Measurements from ENCODE around the gene NADK.
"Not testable (repeated sequence)": the region's sequence is repeated elsewhere in the genome, so short reads cannot be mapped to it uniquely, and the experiment has no call there.

The NADK gene

DNA sequence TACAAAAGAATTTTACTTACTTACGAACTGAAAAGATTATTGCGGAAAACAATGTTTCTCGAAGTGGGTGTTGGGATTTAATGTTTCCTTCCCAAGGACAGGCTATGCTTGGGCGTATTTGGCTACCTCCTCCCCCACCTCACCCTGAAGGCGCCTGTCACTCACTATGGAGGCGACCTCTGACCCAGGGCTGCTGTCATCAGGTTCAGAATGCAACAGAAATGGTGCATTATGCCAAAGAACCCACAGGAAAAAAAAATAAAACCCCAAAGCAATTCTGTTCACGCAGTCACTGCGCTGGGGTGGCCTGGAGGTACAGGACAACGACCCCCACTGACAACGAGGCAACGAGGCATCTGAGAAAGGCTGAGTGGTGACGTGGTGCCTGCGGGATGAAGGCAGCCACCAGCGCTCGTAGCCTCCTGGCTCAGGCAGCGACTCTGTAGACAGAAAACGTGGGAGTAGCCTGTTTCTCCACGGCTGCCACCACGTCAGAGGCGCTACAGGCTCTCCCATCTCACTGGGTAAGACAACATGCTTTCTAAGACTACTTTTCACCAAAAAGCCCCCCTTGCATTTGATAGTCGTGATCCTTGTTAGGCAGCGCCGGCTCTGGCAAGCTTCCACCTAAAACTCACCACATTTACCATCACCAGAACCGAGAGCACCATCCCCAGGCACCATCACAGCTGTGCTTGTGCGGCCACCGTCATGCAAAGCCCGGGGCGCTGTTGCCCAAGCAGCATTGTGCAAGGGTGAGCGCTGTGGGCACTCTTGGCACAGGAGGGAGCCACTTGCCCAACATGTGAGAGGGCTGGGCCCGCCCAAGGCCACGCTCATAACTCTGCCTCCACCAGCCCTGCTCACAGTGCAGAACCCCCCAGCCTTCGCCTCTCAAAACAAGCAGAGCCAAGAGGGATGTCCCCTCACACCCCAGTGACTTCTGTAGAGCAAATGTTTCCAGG is 14.3 kb downstream of the NADK start:
- DNase-seq: peak; percentile 88 to 94 (median 94)

DNA sequence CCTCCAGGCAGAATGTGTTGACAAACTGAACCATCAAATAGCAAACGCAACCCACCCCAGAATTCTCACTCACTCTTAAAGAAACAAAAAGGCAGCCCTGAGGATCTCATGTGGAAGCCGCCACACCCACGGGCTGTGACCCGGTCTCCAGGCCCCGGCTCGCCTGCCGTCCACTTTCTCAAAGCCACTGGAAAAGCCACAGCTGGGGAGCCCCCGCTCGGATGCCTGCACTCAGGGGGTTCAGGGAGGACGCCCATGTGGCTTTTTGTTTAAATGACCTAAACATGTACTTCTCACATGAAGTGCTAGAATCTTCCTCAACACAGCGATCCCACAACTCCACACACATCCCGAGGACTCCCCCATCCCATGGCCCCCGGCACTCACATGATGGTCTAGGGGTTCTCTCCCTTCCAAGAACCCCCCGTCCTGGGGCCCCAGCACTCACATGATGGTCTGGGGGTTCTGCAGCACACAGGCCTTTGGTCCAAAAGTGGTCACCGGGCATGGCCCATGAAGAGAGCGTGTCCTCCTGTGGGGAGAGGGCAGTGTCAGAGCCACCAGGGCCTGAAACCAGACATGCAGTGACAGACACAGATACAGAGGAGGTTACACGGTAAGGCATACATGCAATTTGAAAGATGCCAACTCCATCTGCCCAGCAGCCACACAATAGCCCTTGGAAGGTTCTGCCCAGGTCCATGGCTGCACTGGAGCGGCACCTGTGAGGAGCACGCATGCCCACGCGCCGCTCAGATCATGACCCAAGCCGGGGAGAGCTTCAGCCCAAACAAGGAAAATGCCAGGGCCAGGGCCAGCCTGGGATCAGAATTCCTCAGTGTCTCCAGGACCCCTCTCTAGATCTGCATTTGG is 16.5 kb downstream of the NADK start:
- no peak for DNase-seq

DNA sequence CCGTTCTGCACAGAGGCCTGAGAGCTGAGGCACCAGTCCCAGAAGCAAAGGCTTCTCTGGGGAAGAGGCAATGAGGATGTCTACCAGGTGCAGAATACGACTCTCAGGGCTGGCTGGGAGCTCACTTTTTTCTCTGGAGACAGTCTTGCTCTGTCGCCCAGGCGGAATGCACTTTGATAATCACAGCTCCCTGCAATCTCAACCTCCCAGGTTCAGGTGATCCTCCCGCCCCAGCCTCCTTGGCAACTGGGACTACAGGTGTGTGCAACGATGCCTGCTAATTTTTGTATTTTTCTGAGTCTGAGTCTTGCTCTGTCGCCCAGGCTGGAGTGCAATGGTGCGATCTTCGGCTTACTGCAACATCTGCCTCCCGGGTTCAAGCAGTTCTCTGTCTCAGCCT is 17.6 kb downstream of the NADK start:
- no peak for DNase-seq

DNA sequence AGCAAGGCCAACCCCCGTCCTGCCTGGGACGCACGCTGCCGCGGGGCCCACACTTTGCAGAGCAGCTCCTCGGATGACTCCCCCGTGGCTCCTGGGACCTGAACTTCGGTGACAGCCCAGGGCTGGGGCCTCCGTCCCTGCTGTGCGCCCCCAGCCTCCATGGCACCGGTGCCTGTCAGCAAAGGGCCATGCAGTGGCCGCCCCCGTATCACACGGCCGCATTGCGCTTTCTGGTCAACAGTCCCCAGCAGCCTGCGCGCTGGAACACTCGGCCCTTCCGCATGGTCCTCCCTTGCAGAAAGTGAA is 18.0 kb downstream of the NADK start:
- DNase-seq: no peak

DNA sequence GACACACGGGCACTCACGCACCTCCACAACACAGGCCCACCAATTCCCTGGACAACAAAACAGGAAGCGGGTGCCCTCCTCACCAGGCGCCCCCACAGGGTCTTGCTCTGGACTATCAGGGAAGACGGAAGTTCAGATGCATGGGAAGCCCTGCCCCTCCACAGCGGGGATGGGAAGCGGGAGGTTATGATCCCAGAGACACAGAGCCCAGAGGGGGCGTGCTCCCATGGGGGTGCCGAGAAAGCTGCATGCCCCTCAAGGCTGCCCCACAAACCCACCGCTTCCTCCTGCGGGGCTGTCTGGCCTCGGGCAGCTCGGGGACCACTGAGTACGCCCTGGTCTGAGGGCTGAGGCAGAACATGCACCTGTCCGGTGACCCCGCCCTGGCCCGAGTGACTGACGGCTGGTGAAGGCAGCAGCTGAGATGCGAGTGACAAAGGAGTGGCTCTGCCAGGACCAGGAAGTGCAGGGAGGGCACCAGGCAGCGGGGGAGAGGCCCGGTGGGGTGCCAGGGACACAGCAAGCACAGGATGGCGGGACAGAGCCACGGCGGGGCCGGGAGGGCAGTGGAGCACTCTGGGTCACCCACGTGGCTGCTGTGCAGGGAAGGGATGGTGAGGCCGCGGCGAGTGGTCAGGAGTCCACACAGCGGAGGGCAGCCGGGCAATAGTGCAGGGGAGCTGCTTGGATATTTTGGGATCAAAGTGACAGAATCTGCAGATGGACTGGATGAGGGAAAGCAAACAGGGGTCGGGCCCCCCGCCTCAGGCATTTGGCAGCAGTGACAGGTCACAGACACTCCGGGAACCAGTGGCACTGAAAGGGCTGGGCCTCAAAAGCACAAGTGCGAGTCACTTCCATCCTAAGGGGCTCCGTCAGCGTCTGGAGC is 18.6 kb downstream of the NADK start:
- no peak for DNase-seq

DNA sequence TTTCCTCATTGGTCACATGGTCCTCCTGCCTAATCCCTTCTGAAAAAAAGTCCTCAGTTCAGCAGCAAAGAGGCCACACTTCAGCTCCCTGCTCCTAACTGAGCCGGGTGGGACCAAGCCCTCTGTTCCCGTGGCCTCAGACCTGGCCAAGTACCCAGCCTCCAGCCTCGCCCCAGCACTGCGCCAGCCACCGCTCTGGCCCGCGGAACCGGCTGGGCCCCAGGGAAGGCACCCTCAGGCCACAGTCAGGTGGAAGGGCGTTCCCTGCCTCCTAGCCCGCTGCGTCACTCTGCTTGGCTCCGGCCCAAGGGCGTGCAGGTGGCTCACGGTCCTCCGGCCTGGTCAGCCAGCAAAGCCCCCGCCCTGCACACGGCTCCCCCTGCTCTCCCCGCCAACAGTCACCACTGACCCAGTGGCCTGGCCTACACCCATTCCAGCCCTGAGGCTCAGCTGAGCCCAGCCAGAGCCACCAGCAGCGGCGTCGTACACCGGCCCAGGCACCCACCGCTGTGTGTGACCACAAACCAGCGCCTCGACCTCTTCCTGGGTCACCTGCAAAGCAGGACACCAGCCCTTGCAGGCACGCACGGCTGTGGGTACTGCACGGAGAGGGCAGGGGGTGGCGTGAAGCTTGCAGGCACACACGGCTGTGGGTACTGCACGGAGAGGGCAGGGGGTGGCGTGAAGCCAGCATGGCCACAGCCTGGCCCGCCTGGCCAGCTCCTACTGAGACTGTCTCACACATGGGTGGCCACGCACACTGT is 19.4 kb downstream of the NADK start:
- DNase-seq: peak in 1 of 4 experiments; percentile 19

DNA sequence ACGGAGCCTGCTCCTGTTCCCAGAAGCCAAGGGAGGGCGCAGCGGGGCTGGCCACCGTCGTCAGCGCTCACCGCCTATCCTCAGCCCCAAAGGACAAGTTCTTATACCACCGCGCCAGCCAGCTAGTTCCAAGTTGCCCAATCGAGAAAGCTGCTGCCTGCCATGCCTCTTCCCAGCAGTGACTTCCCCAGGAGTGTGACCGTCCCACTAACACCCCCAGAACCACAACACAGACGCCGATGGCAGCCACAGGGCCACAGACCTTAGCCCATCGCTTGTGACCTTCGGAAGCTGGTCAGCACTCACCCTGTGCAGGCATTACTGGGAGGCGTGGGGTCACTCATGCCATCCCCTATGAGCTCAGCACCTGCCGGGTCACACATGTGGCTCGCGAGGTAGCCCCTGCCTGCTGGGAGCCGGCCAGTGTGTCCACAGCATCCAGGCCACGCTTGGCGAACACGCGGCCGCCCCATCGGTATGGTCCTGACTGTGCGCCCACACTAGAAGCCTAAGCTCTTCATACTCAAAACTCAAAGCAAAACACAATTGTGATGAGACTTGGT is 20.1 kb downstream of the NADK start:
- no peak for DNase-seq

- DNase-seq: no peak
Observed at GRCh38 chr1:1757422-1758058, 20.7 kb downstream of the NADK start.

DNA sequence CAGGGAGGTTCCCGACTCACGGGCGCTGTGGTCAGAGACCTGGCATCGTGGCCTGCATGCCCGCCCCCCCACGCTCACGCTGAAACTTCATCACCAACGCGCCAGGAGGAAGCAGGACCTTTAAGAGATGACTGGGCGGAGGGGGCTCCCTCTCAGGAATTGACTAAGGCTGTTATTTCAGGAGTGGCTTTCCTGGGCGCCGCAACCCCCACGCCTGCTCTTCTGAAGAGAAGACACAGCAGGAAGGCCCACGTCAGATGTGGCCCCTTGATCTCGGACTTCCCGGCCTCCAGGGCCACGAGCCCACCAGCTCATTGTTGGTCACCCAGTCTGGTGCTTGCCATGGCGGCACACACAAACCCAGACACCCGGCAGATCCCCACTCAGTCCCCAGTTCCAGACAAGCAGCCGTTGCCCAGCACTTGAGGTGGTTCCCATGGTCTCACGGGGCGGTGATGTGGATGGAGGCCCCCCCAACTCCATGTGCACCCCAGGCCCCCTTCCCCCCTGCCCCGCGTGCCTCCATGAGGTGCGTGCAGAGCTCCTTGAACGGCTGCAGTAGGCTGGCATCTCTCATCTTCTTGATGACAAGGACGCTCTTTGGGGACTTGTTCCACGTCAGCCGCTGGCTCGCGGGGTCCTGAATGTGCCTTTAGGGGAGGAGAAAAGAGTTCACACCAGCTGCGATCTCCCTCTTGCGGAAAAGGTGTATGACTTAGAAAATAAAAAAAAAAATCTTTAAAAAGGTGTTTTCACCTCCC is 21.4 kb downstream of the NADK start:
- no peak for DNase-seq

- no peak for DNase-seq
Observed at GRCh38 chr1:1755852-1756251, 22.4 kb downstream of the NADK start.

DNA sequence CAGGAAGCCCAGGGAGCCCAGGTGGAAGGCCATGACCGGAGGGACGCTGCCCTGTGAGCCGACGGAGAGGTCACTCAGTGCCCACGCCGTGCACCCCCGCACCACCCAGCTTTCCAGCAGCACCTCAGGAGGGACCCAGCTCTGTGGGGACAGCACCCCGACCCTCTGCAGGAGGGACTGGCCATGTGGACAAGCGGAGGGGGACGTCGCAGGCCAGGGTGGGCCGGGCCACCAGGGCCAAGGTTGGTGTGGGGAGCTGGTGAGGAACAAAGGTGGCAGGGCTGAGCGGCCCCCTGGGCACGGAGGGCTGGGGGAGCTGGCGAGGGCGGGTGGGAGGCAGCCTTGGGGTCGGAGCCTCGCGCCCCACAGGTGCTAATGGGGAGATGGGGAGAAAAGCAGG is 22.8 kb downstream of the NADK start:
- no peak for DNase-seq

DNA sequence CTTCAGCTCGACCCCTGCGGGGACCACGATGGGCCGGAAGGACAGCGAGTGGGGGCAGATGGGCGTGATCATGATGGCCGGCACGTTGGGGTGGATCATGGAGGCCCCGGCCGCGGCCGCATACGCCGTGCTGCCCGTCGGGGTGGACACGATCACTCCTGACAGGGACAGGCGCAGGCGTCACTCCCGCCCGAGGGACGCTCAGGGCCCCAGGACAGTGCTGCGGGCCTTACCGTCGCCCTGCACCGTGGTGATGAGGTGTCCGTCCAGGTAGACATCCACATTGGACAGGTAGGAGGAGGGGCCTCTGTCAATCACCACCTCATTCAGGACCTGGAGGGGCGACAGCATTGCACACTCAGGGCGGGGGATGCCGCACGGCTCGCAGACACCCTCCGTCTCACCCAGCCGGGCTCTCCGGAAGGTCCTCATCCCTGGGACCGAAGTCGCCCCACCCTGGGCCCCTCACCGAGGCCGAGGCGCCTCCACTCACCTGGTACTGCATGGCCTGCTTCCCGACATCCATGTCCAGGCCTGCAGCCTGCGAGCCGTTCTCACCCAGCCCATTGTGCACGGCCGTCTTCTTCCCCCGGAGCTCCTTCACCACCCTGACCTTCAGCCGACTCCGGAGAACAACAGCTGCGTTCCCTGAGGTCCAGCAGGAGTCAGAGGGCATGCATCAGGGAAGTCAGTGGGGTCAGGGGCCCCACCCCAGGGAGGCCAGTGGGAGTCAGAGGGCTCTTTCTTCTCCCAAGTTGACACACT is 24.0 kb downstream of the NADK start:
- no peak for DNase-seq

DNA sequence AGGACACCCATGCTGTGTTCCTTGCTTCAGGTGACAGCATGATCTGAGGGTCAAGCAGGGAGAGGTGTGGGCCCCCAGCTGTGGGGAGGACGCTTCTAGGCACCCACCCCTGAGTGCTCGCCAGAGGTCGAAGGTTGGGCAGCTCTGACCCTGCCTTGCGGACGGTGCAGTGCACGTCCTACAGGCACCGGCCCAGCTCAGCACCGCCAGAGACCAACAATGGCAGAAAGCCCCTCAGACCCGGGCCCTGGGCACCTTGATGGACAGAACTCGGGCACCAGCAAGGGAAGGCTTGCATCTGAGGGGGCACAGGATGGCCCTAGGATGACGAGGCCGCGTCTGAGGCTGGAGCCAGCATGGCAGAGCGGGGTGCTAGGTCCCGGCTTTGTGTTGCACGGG is 24.7 kb downstream of the NADK start:
- no peak for DNase-seq

- DNase-seq: no peak
Observed at GRCh38 chr1:1752636-1753606, 25.3 kb downstream of the NADK start.

- no peak for DNase-seq
Observed at GRCh38 chr1:1752190-1752589, 26.1 kb downstream of the NADK start.

DNA sequence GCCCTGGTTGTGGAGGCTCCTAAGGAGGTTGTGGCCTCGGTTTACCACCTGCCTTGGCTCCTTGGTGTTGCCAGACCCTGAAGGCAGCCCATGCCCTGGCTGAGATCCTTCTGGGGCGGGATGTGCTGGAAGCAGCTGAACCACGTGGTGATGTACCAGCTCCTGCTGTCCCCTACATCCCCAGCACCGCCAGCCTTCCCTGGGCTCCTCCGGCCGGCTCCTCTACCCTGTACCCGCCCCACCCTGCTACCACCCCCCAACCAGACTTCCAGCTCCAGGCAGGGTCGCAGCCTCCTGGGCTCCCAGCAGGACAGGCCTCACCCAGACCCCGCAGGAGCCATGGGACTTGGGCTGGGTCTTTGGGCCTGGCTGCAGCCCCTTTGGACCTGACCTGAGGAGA is 28.3 kb downstream of the NADK start:
- not testable (repeated sequence) for DNase-seq

DNA sequence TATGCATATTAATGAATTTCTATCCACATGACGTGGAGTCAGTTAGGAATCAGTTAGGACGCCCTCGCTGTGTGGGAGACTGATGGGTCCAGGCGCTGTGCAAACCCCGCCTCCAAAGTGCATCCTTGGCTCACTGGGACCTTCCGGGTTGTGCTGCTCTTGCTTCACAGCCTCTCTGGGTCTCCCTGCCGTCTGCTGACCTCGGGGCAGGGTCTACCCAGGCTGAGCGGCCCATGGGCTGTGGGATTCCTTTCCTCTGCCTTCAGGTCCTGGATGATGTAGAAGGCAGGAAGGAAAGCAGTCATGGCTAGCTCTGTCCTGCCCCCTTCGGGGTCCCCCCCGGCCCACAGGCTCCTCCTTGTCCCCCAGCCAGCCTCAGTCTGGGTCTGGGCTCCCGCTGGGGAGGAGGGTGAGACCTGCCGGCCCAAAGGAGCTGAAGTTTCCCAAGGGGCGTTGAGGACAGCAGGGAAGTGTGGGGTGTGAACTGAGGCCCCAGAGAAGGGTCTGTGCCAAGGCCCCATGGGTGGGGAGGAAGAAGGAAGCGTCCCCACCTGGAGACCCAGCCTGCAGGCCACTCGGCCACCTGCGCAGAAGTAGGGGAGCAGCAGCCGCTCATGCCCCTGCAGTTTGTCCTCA is 29.5 kb downstream of the NADK start:
- no peak for DNase-seq

GRCh38 chr1:1746566-1746909 is 31.7 kb downstream of the NADK start:
- not testable (repeated sequence) for DNase-seq

All from suppressor macrophage (primary cell).